HepG2 (cell line): ENCODE results near the gene SLC5A8.

Experiments
- CBX5 ChIP-seq: sonication (generic); formaldehyde crosslinking; IDR thresholded peaks from 2 replicates; pipeline ENCODE4 v1.4.0; 2020; ENCODE audit warnings: missing genetic modification reagents, borderline replicate concordance
- CTCF ChIP-seq: sonication (generic); formaldehyde crosslinking; IDR thresholded peaks from 2 replicates; pipeline ENCODE4 v1.5.0; 2020; ENCODE audit warnings: mild to moderate bottlenecking, missing genetic modification reagents, moderate library complexity
- HIC2 ChIP-seq: sonication (generic); formaldehyde crosslinking; IDR thresholded peaks from 2 replicates; pipeline ENCODE4 v1.9.0; 2022; ENCODE audit warnings: low read depth, missing genetic modification reagents
- PPARG ChIP-seq: conservative IDR thresholded peaks from 2 replicates; pipeline ENCODE4 v1.6.1; 2016; ENCODE audit warnings: missing biosample characterization, missing genetic modification reagents
- REPIN1 ChIP-seq: sonication (generic); formaldehyde crosslinking; IDR thresholded peaks from 2 replicates; pipeline ENCODE4 v1.8.0; 2022; ENCODE audit warnings: missing genetic modification reagents, low read depth, mild to moderate bottlenecking, borderline replicate concordance
- SAFB2 ChIP-seq: sonication (generic); formaldehyde crosslinking; IDR thresholded peaks from 2 replicates; pipeline ENCODE4 v1.5.1; 2020; ENCODE audit warnings: missing genetic modification reagents, low read depth, mild to moderate bottlenecking, borderline replicate concordance
- SUZ12 ChIP-seq: fragments of 150-350 bp; IDR thresholded peaks from 2 replicates; pipeline ENCODE4 v1.6.1; 2014; ENCODE audit warnings: low read depth, low read length
- XBP1 ChIP-seq: sonication (generic); formaldehyde crosslinking; IDR thresholded peaks from 2 replicates; pipeline ENCODE4 v1.5.0; 2020; ENCODE audit warnings: missing genetic modification reagents
- ZBTB44 ChIP-seq: sonication (generic); formaldehyde crosslinking; IDR thresholded peaks from 2 replicates; pipeline ENCODE4 v1.4.0; 2020; ENCODE audit warnings: missing genetic modification reagents
- ZMYM3 ChIP-seq: sonication (generic); formaldehyde crosslinking; IDR thresholded peaks from 2 replicates; pipeline ENCODE4 v1.5.1; 2020; ENCODE audit warnings: mild to moderate bottlenecking, missing genetic modification reagents
- ZNF660 ChIP-seq: sonication (generic); formaldehyde crosslinking; IDR thresholded peaks from 2 replicates; pipeline ENCODE4 v1.5.1; 2020; ENCODE audit warnings: mild to moderate bottlenecking, low read depth, missing genetic modification reagents, borderline replicate concordance

- TF ChIP-seq ZMYM3 (CRISPR knock-in tag): no peak
- TF ChIP-seq REPIN1: no peak
- TF ChIP-seq SAFB2 (CRISPR knock-in tag): no peak
- no peak for TF ChIP-seq SUZ12
- no peak for TF ChIP-seq HIC2
- no peak for TF ChIP-seq CTCF (CRISPR knock-in tag)
- TF ChIP-seq CBX5 (CRISPR knock-in tag): no peak
- TF ChIP-seq PPARG: no peak
- TF ChIP-seq ZBTB44: no peak
- TF ChIP-seq XBP1 (CRISPR knock-in tag): no peak
- TF ChIP-seq ZNF660 (CRISPR knock-in tag): no peak
These were observed 21.6 kb upstream of the SLC5A8 start for GRCh38 chr12:101231636-101232035.
